Occipital lobe (tissue), 2 donors: ENCODE measurements around the gene RBM17. TPM values are rescaled to one million over a fixed set of nuclear protein-coding genes. Genes with fewer than 3 reads are reported as not detected.
"Not testable (repeated sequence)": the region's sequence is repeated elsewhere in the genome, so short reads cannot be mapped to it uniquely, and the experiment has no call there.

Experiments
- DNase-seq: peaks from one replicate; lab custom pipeline; 2025; lab: John Stamatoyannopoulos, UW
- total RNA-seq: library from RNA; depleted of rRNA; stranded (reverse); fragments of >200 nt; gene quantifications from one replicate; pipeline ENCODE4 v1.2.3, GENCODE V29; 2014

The RBM17 gene
- total RNA-seq, 1 donor from 2014 or later: 38.2 TPM

DNA sequence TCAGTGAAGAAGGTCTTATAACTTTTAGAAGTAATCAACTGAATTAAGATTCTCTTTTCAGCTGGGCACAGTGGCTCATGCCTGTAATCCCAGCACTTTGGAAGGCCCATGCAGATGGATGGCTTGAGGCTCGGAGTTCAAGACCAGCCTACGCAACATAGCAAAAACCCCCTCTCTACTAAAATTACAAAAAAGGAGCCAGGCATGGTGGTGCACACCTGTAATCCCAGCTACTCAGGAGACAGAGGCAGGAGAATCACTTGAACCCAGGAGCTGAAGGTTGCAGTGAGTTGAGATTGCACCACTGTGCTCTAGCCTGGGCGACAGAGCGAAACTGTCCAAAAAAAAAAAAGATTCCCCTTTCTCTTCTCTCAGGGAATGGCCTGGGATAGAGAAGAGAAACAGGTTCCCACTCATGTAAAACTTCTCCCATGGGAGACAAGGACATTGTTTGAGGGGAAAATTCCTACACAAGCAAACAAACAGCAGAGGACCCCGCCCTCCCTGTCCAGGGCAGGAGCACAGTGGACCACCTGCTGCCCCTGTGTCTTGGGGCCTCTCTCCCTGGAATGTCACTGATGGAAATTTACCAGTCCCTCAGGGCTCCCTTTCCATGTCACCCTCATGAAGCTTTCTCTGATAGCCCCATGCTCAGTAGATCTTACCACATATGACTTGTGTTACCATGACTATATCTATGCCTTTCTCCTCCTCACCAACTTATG, 32.3 kb upstream of the RBM17 start:
- DNase-seq: no peak

DNA sequence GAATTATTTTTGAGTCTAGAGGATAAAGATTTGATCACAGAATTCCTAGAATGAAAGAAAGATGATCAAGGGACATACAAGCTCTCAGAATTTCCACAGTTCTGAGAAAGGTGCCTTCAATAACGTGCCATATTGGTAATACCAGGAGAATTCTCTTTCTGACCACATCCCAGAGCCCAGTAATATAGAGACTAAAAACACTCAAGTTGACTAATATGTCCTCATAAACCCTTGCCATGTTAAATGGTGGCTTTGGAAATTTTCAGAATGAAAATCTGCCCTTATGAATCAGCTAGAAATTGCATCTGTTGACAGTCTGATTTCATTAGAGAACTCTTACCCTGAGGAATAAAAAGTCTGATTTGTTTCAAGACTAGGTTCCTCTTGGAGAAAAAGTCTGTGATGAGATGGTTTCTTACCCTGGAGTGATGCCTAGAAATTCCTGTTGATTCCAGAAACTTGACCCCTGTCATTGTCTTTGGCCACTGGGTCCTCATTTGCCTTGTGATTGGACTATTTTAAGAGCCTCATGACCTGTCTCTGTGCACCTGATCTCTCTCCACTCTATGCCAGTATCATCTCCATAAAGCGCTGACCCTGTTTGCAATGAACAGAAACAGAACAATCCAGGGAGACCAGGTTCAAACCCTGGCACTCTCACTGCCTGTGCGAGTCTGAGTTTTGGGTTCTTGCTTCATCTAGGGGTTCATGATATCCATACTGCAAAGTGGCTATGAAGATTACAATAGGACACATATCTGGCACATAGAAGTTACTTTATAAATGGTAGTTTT, 30.0 kb upstream of the RBM17 start:
- no peak for DNase-seq

DNA sequence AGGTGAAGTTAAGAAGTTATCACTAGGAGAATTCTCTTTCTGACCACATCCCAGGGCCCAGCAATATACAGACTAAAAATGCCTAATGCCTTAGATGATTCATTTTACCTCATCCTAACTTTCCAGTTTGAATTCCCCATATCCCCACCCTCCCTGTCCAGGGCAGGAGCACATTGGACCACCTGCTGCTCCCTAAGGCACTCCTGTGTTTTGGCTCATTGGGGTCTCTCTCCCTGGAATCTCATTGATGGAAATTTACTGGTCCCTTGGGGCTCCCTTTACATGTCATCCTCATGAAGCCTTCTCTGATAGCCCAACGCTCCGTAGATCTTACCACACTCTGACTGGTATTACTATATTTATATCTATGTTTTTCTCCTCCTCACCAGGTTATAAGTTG, 29.3 kb upstream of the RBM17 start:
- DNase-seq: no peak

- no peak for DNase-seq
Measured at GRCh38 chr10:6061056-6061455, 27.8 kb upstream of the RBM17 start.

DNA sequence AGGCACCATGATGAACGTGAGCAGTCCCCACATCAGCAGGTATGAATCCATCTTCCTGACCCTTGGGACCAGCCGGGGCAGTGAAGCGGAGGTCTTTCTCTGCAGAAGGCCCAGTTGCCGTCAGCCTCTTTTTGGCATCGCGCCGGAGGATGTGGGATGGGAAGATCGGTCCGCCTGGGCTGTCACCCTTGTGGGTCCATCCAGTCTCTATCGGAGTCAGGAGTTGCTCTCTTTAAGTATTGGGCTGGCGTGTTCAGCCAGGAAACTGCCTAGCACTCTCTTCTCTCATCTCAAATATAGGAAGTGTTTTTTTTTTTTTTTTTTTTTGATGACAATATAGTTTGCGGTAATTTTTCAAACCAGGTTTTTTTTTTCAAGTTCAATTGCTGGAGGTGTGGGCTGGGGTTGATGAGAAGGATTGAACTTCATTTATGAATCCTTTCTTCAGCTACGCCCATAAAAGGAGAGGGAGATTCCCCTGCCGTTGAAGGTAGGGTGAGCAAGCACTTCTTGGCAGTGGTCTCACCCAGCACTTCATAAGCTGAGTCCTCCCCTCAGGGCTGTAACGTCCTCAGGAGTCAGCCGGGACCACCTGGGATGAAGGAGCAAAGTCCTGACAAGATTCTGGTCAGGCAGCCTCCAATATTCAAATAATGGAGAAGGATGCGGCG, 26.6 kb upstream of the RBM17 start, which contains the start of gene IL2RA:
IL2RA (minus strand) TSS at position 267 of the 671 bp plus-strand sequence; CDS start at position 51, 216 bp downstream.
- no peak for DNase-seq

- no peak for DNase-seq
Measured at GRCh38 chr10:6064119-6064518, 24.7 kb upstream of the RBM17 start.

DNA sequence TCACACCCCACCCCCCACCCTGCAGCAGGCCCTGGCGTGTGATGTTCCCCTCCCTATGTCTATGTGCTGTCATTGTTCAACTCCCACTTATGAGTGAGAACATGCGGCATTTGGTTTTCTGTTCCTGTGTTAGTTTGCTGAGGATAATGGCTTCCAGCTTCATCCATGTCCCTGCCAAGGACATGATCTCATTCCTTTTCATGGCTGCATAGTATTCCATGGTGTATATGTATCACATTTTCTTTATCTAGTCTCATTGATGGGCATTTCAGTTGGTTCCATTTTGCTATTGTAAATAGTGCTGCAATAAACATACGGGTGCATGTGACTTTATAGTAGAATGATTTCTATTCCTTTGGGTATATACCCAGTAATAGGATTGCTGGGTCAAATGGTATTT, 24.1 kb upstream of the RBM17 start:
- not testable (repeated sequence) for DNase-seq

DNA sequence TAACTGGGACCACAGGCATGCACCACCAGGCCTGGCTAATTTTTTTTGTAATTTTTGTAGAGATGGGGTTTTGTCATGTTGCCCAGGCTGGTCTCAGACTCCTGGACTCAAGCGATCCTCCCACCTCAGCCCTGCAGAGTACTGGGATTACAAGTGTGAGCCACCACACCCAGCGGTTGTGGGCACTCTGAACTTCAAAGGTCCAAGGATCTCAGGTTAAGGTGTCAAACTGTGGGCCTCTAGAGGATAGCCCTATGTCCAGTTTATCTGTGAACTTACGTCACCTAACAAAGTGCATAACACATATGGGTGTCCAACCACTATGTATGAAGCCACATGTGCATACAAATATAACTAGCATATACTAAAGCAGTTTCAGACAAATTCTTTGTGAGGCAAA, 23.4 kb upstream of the RBM17 start:
- DNase-seq: no peak

- DNase-seq: no peak
Measured at GRCh38 chr10:6065835-6066234, 23.0 kb upstream of the RBM17 start.

DNA sequence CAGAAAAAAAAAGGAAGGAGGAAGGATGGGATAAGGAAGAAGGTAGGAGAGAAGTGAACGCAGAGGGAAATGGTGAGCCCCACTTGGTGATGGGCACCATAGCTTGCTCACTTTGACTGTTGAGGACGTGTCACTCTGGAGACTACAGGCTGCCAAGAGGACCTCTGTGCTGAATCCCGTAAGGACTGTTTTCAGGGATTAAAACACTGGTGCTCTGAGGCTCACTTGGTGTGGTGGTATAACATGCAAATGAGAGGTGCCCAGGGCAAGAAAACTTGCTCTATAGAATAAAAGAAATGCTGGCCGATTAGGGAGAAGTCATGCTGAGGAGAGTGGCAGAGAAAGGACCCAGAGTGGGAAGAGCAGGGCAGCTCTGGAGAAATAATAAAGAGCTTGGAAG, 21.4 kb upstream of the RBM17 start:
- DNase-seq: no peak

DNA sequence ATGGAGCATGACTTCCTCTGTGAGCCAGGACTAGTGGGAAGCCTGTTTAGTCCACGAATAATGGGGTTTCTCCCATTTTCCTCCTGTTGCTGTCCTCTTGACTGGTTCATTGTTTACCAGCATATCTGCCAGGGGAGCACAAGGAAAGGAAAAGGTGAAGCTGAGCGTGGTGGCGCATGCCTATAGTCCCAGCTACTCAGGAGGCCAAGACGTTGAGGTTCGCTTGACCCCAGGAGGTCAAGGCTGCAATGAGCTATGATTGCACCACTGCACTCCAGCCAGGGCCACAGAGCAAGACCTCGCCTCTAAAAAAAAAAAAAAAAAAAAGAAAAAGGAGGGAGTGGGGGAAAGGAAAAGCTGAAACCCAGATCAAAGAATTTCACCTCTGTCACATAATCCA, 20.8 kb upstream of the RBM17 start:
- DNase-seq: no peak

DNA sequence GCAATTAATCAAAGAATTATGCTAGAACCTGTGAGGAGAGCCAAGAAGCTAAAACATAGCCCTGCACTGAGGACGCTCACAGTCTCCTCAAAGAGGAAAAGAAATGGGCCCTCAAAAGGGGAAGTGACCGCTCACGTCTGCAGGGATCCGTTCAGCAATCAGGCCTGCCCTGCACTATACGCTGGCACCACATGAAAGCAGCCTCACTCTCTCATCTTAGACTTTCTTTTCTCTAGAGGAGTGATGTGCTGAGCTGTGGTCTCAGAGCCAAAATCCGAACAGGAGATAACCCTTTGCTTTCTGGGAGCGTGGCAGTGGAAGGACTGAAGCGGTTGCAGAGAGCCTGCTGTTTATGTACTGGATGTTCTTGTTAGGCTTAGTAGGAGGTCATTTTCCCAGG, 20.4 kb upstream of the RBM17 start:
- no peak for DNase-seq

DNA sequence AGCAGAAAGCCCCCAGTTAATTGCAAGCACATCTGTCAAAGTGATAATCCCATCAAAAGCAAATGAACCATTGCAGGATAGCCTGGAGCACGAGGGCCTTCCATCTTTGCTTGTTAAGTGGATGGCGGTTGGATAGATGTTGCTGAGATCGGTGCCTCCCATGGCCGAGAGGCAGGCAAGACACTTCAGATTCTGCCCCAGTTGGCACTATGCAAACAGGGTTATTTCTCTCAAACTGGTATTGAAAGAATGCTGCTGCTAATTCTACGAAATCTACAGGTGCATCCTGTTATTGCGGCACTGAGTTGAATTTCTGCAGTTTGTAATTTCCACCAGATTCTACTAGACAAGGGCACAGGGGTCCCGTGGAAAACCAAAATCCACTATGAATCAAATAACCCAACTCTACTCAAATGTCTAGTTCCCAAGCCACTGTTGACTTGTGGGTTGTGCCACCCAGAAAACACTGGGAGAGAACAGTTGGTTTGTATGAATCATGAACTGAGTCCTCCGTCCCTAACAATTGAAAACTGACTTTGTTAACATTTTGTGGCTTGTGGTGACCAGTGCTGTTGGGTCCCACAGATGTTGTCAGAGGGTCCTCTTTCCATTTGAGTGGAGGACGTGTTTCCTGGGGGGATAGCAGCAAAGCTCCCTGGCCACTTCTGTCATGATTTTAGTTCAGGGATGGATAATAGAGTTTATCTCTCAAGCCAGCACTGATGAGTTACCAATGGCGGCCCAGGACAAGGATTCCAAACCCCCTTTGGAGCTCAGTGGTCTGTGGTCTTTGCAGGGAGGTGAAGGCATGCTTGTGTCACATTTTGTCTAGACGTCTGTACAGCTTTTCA, 19.5 kb upstream of the RBM17 start:
- no peak for DNase-seq

DNA sequence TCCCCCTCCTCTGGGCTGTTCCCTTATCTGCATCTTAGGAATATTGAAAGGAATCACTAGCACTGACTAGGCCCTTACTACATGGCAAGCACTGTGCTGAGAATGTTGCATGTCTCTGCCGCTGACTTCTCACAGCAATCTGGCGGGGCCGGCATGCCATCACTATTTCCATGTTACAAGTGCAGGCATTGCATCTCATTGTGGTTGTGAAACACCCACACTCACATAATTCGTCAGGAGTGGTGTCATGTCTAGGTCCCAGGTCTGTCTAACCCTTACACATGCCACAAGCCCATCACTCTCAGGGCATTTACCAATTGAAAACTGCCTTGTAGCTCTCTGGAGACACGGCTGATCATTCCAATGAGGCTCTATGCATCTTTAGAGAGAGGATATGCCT, 18.2 kb upstream of the RBM17 start:
- no peak for DNase-seq

DNA sequence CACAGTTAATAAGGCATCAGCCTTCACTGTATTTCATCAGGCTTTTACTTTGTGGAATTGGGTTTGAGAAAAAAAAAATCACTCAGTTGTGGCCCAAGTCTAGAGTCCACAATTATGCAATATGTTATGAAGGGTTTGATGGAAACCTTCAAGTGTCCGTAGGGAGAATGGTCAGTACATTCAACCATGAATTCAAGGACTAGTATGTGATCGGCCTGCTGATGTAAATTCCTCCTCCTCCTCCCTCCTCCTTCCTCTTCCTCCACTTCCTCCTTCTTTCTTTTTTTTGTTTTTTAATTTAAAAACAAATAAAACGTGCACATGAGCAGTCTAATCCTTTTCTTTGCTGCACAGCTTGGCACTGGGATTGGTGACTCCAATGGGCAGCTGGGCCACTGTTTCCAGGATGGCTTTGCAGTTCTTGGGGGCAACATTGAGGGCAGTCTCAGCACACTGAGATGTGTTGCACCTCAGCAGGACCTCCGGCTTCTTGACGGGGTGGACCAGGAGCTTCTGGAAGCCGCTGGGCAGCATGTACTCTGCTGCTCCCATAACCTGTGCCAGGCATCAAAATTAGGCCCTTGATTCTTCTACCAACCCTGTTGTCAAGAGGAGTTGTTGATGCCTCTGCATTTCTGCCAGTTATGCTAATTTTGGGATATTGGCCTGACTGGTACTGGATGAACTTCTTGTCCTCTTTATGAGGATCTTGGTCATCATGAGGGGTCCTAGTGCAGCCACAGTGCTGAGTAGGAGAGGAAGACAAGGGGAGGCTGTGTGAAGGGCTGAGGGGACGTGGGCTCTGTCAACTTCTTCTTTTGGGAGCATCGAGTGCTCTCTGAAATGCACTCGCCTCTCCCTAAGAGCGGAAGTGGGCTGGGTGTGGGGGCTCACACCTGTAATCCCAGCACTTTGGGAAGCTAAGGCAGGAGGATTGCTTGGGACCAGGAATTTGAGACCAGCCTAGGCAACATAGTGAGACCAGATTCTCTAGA, 17.4 kb upstream of the RBM17 start:
- no peak for DNase-seq

GRCh38 chr10:6072215-6072934, 16.5 kb upstream of the RBM17 start:
- no peak for DNase-seq

GRCh38 chr10:6074489-6075301, 14.1 kb upstream of the RBM17 start:
- no peak for DNase-seq

DNA sequence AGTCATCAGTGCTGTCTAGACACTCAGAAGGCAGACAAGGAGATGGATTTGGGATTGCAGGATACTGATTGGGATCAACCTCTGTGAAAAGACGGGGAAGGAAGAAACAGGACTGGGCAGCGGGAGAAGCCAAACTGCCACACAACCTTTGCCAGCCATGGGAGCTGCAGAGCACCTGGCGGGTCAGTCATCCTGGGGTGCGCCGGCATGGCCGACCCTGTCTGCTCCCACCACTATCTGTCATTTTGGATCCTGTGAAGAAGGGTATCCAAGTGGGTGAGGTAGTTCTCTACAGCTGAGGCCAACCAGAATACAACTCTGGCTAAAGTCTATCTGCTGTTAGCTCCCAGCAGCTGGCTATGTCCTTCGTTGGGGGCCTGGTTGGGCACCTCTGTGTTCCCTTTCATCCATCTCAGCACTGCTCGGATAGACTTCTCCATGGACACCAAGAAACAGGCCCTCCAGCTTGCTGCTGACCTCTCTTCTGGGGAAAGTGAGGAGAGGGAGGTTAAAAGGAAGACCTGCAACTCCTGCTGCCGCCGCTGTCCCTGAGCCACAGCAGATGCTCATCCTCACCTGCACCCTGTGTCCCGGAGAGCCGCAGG, 11.7 kb upstream of the RBM17 start:
- no peak for DNase-seq
